Measurements from ENCODE around the gene KCNJ5. TPM values are rescaled to one million over a fixed set of nuclear protein-coding genes. Genes with fewer than 3 reads are reported as not detected.

KCNJ5 gene
- total RNA-seq, 1 donor from 2014 or later, result 1.5 TPM

DNA sequence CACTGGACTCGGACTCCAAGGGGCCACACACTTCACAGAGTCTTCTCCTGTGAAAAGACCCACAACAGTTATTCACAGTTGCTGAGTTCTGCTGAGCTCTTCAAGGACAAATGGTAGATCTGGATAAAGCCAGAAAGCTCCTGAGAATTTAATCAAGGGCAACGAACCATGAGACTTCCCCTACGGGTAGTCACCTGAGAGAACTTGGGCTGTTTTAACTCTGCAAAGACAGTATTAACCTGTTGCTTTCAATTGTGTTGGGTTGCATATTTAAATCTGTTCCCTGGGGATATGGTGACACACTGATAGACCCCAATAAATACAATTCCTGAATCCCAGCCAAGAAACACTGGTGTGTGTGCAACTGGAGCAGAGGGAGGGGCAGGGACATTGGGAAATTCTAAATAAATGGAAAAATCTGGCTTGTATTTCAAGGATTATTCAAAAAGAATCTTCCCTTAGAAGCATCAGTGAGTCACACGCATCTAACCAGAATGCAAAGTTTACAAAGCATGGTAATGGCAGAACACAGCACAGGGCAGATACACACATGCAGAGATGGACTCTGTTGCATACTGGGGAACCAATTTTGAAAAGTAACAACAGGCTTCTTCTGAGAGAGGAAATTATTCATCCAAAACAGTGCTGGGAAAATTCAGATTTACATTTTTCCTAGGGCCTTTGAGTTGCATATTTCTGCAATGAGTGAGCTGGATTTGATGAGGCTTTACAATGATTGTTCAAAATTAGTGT lies 28.1 kb upstream of the KCNJ5 start:
- Histone ChIP-seq H3K4me3 (no peak overlapping the region), H3K27me3 (no peaks in the 10 kb centered on the region), H3K4me1 (peaks cover 7% of the 10 kb centered on the region), H3K27ac (no peak overlapping the region), H3K9me3 (no peaks in the 10 kb centered on the region), H3K36me3 (no peaks in the 10 kb centered on the region)
- intact Hi-C loops (cut with DNase I), result no loop called here
- no peak for TF ChIP-seq POLR2A (IDR thresholded peaks at IDR 0.05)
- TF ChIP-seq, protein P1, sequence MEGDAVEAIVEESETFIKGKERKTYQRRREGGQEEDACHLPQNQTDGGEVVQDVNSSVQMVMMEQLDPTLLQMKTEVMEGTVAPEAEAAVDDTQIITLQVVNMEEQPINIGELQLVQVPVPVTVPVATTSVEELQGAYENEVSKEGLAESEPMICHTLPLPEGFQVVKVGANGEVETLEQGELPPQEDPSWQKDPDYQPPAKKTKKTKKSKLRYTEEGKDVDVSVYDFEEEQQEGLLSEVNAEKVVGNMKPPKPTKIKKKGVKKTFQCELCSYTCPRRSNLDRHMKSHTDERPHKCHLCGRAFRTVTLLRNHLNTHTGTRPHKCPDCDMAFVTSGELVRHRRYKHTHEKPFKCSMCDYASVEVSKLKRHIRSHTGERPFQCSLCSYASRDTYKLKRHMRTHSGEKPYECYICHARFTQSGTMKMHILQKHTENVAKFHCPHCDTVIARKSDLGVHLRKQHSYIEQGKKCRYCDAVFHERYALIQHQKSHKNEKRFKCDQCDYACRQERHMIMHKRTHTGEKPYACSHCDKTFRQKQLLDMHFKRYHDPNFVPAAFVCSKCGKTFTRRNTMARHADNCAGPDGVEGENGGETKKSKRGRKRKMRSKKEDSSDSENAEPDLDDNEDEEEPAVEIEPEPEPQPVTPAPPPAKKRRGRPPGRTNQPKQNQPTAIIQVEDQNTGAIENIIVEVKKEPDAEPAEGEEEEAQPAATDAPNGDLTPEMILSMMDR (IDR thresholded peaks at IDR 0.05), result no peak
- TF ChIP-seq POLR2AphosphoS5 (IDR thresholded peaks at IDR 0.05; ENCODE audit: insufficient read depth in 1 of 2, low read depth in 1 of 2), result no peak
- DNase-seq (ENCODE audit: extremely low spot score in 2 of 2), result no peak

DNA sequence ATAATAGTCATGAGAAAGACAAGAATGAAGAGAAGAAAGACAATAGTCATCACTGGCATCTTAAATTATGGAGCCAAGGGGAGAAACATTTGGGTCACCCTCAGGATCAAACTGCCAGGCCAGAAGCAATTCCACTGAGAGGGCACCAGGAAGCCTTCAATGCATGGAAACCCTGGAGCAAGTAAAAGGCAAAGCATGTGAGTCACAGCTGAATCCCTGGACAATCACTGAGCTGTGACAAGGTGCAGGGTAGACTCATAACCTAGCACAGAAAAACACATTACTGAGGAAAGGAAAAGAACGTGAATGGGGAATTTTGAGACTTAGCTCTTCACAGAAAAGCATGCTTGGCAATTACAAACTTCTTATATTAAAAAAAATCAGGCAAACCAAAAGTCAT lies 25.7 kb upstream of the KCNJ5 start:
- H3K4me3 ChIP-seq, result no peak overlapping the region
- no peaks in the 10 kb centered on the region for H3K27me3 ChIP-seq
- H3K4me1 ChIP-seq, result no peaks in the 10 kb centered on the region
- intact Hi-C loops (cut with DNase I), result no loop called here
- no peaks in the 10 kb centered on the region for H3K36me3 ChIP-seq
- no peak for TF ChIP-seq POLR2AphosphoS5 (IDR thresholded peaks at IDR 0.05; ENCODE audit: insufficient read depth in 1 of 2, low read depth in 1 of 2)
- TF ChIP-seq, protein P1 (IDR thresholded peaks at IDR 0.05), result no peak
- no peak for TF ChIP-seq POLR2A (IDR thresholded peaks at IDR 0.05)
- no peak for DNase-seq (ENCODE audit: extremely low spot score in 2 of 2)
- H3K9me3 ChIP-seq, result no peaks in the 10 kb centered on the region
- no peak overlapping the region for H3K27ac ChIP-seq

DNA sequence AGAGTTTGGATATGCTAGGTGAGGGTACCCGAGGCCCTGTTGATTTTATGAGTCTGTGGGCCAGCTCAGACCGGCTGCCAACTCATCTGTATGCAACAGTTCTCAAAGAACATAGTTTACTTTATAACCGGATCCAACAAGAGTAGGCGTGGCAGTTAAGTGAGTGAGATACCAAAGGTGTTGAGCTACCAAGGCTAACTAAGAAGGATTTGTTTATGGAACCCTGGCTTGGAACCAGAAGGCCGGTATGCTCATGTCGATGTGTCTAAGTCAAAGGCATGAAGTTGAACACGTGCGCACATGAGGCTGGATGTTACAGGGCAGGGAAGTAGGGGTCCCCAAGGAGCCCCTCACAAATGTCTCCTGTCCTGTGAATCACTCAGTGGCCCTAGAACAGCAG lies 23.9 kb upstream of the KCNJ5 start, which contains the start of gene KCNJ1:
Gene KCNJ1, minus strand, starts transcription at position 20 of the 400 bp plus-strand sequence. CDS start 27,053 bp downstream, outside the sequence.
- no peaks in the 10 kb centered on the region for H3K27me3 ChIP-seq
- TF ChIP-seq POLR2AphosphoS5 (IDR thresholded peaks at IDR 0.05; ENCODE audit: insufficient read depth in 1 of 2, low read depth in 1 of 2) (no peak), POLR2A (IDR thresholded peaks at IDR 0.05) (no peak)
- TF ChIP-seq, protein P1 (IDR thresholded peaks at IDR 0.05), result no peak
- H3K4me3 ChIP-seq, result no peak within 1 kb of the TSS
- H3K27ac ChIP-seq, result no peak within 1 kb of the TSS
- DNase-seq (ENCODE audit: extremely low spot score in 2 of 2), result no peak
- H3K36me3 ChIP-seq, result no peaks in the 10 kb centered on the region
- intact Hi-C loops (cut with DNase I), result no loop called here
- no peaks in the 10 kb centered on the region for H3K9me3 ChIP-seq
- H3K4me1 ChIP-seq, result no peaks in the 10 kb centered on the region

DNA sequence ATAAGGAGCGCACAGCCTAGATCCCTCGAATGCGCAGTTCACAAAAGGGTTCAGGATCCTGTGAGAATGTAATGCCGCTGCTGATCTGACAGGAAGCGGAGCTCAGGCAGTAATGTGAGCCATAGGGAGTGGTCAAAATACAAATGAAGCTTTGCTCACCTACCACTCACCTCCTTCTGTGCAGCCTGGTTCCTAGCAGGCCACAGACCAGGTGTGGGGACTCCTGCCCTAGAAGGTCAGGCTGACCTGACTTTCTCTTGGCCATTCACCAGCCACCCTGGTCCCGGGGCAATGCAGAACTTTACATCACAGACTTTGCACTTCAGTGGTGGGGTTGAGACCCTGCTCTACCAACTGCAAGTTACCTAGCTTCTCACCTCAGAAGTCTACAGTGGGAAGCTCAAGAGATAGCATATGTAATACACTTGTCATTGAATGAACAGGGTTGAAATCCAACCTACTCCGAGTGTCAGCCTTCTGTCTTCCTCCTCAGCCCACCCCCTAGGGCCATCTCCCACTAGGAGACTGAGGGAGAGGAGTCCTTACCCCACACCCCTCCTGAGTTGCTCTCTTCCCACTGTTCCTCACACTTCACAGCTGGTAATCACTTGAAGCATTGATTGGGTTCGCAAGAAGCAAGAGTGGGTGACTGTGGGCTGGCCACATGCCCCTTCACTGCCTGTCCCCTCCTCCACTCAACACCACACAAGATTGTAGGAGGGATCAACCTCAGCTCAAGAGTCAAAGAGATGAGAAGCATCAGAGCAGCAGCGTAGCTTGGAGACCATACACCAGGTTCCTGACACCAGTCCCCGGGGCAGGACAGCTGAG lies 22.1 kb upstream of the KCNJ5 start:
- Histone ChIP-seq H3K27ac (no peak overlapping the region), H3K4me1 (no peaks in the 10 kb centered on the region), H3K4me3 (no peak overlapping the region), H3K36me3 (no peaks in the 10 kb centered on the region), H3K27me3 (no peaks in the 10 kb centered on the region), H3K9me3 (no peaks in the 10 kb centered on the region)
- intact Hi-C loops (cut with DNase I), result no loop called here
- TF ChIP-seq POLR2AphosphoS5 (IDR thresholded peaks at IDR 0.05; ENCODE audit: insufficient read depth in 1 of 2, low read depth in 1 of 2) (no peak), POLR2A (IDR thresholded peaks at IDR 0.05) (no peak)
- TF ChIP-seq, protein P1 (IDR thresholded peaks at IDR 0.05), result no peak
- DNase-seq (ENCODE audit: extremely low spot score in 2 of 2), result no peak

All from vagina (tissue), 2 donors.